ENCODE data around the gene NOP58. TPM values are rescaled to one million over a fixed set of nuclear protein-coding genes. Genes with fewer than 3 reads are reported as not detected.
A peak's percentile ranks its signal among the peaks of the same experiment; 100 is the strongest.

The NOP58 gene
- total RNA-seq, 1 experiment from 2014 or later = 48.5 TPM

GRCh38 chr2:202249521-202250253 lies 15.9 kb upstream of the NOP58 start:
- Histone ChIP-seq H3K9me2 (ENCODE audit: insufficient read depth) (no peaks in the 10 kb centered on the region), H3K27me3 (ENCODE audit: insufficient read depth, low read depth) (no peaks in the 10 kb centered on the region), H3K27ac (peak overlapping the region; percentile 85), H3K79me2 (ENCODE audit: low read depth) (no peaks in the 10 kb centered on the region), H2AFZ (peak overlapping the region; percentile 69), H3K36me3 (ENCODE audit: low read depth) (no peaks in the 10 kb centered on the region), H3K4me1 (replicated peaks; ENCODE audit: insufficient read depth) (0 out of 2 replicates have a peak, but pooled peaks cover 19% of the 10 kb centered on the region), H3K9me3 (ENCODE audit: insufficient read depth, low read depth) (no peaks in the 10 kb centered on the region; the same call in 1 of the 2 replicates), H3K4me3 (peak overlapping the region; percentile 40; the same call in 1 of the 2 replicates), H3F3A (ENCODE audit: insufficient read depth, low read depth) (peaks cover 23% of the 10 kb centered on the region), H4K20me1 (ENCODE audit: insufficient read depth) (no peaks in the 10 kb centered on the region), H3K4me2 (peak overlapping the region; percentile 71)
- DNase-seq = peak; percentile 56 to 81
- TSS peak; percentile 91 for BruUV-seq (replicated peaks)
- CTCF ChIA-PET = interaction anchor here (0.7 kb wide), 2 partner anchors 69 to 453 kb away, joined by 4 to 12 read pairs; no protein-coding TSS in a partner anchor
- POLR2A ChIA-PET (ENCODE audit: unreplicated experiment) = interaction anchor here (0.7 kb wide), 1 partner anchor 1361 kb away, joined by 4 read pairs; no protein-coding TSS in a partner anchor
- intact Hi-C loops (cut with micrococcal nuclease; ENCODE audit: unreplicated experiment) = loop anchor here (1.0 to 2.0 kb wide), 2 partner anchors 11 to 15 kb away; partner anchors contain the start of genes NOP58 and SUMO1
- TF ChIP-seq EZH2 (IDR thresholded peaks at IDR 0.05; ENCODE audit: low read depth) (no peak), CTCF (conservative IDR thresholded peaks at IDR 0.05) (no peak)

- POLR2A ChIA-PET (ENCODE audit: unreplicated experiment) = no interaction called here
- H4K20me1 ChIP-seq (ENCODE audit: insufficient read depth) = no peaks in the 10 kb centered on the region
Measured at GRCh38 chr2:202251494-202251893, 14.1 kb upstream of the NOP58 start.

GRCh38 chr2:202261531-202261930 lies 4.0 kb upstream of the NOP58 start:
- Histone ChIP-seq H3K9me2 (ENCODE audit: insufficient read depth) (no peaks in the 10 kb centered on the region), H3K79me2 (ENCODE audit: low read depth) (peaks cover 17% of the 10 kb centered on the region), H3F3A (ENCODE audit: insufficient read depth, low read depth) (peaks cover 4% of the 10 kb centered on the region), H4K20me1 (ENCODE audit: insufficient read depth) (peaks cover 3% of the 10 kb centered on the region), H3K4me2 (no peak overlapping the region), H3K27me3 (ENCODE audit: insufficient read depth, low read depth) (no peaks in the 10 kb centered on the region), H3K36me3 (ENCODE audit: low read depth) (no peaks in the 10 kb centered on the region), H3K27ac (no peak overlapping the region), H3K4me3 (no peak overlapping the region), H3K4me1 (replicated peaks; ENCODE audit: insufficient read depth) (no peaks in the 10 kb centered on the region), H2AFZ (no peak overlapping the region), H3K9me3 (ENCODE audit: insufficient read depth, low read depth) (no peaks in the 10 kb centered on the region)
- no TSS peak for BruUV-seq (replicated peaks)
- intact Hi-C loops (cut with micrococcal nuclease; ENCODE audit: unreplicated experiment) = no loop called here
- peak in 1 of 2 experiments; percentile 67 for DNase-seq
- POLR2A ChIA-PET (ENCODE audit: unreplicated experiment) = no interaction called here
- TF ChIP-seq EZH2 (IDR thresholded peaks at IDR 0.05; ENCODE audit: low read depth) (no peak), CTCF (conservative IDR thresholded peaks at IDR 0.05) (no peak)
- CTCF ChIA-PET = no interaction called here

More at GRCh38 chr2:202251494-202251893, 14.1 kb upstream of the NOP58 start:
- TF ChIP-seq CTCF (conservative IDR thresholded peaks at IDR 0.05) (no peak), EZH2 (IDR thresholded peaks at IDR 0.05; ENCODE audit: low read depth) (no peak)
- no peak for DNase-seq
- Histone ChIP-seq H3K27ac (no peak overlapping the region), H3K27me3 (ENCODE audit: insufficient read depth, low read depth) (no peaks in the 10 kb centered on the region), H3K36me3 (ENCODE audit: low read depth) (no peaks in the 10 kb centered on the region), H3K79me2 (ENCODE audit: low read depth) (no peaks in the 10 kb centered on the region), H3K4me3 (no peak overlapping the region), H2AFZ (no peak overlapping the region), H3F3A (ENCODE audit: insufficient read depth, low read depth) (peaks cover 23% of the 10 kb centered on the region), H3K9me2 (ENCODE audit: insufficient read depth) (no peaks in the 10 kb centered on the region), H3K4me1 (replicated peaks; ENCODE audit: insufficient read depth) (0 out of 2 replicates have a peak, but pooled peaks cover 19% of the 10 kb centered on the region), H3K9me3 (ENCODE audit: insufficient read depth, low read depth) (no peaks in the 10 kb centered on the region; the same call in 1 of the 2 replicates), H3K4me2 (no peak overlapping the region)
- intact Hi-C loops (cut with micrococcal nuclease; ENCODE audit: unreplicated experiment) = no loop called here
- BruUV-seq (replicated peaks) = no TSS peak
- CTCF ChIA-PET = no interaction called here

Data from PC-9 (cell line).